ENCODE measurements around the gene ZNF529.

ZNF529 gene

GRCh38 chr19:36508325-36508724 is 64.8 kb downstream of the ZNF529 start:
- DNase-seq, result no peak

GRCh38 chr19:36501973-36502372 is 71.1 kb downstream of the ZNF529 start:
- no peak for DNase-seq

- no peak for DNase-seq
Measured at GRCh38 chr19:36497001-36497400, 76.1 kb downstream of the ZNF529 start.

Data from NCI-H1417 (cell line).